SK-N-SH (cell line): ENCODE measurements around the gene CLPTM1L. TPM values are rescaled to one million over a fixed set of nuclear protein-coding genes. Genes with fewer than 3 reads are reported as not detected.

ENCODE experiments used
- CTCF ChIA-PET: fragments of 300-600, 350-600 bp; formaldehyde crosslinking; extraction: SDS; loops from one replicate; lab custom pipeline; 2021; lab: Yijun Ruan, JAX
- POLR2A ChIA-PET: fragments of 350-600 bp; sonication (Branson Sonifier 250); formaldehyde crosslinking; extraction: SDS; loops from one replicate; lab custom pipeline; 2020; ENCODE audit warnings: antibody characterized with exemption, inconsistent platforms; lab: Yijun Ruan, JAX
- DNase-seq: peaks from one replicate; pipeline ENCODE4 v3.0.0; 2012
- H2AFZ ChIP-seq: fragments of 200-600 bp; sonication (generic); 2 replicates; pipeline ENCODE4 v1.8.1; 2016; ENCODE audit warnings: antibody characterized with exemption, mild to moderate bottlenecking, low read depth
- H3F3A ChIP-seq: fragments of 200-600 bp; sonication (generic); replicated peaks from 2 replicates; pipeline ENCODE3; 2016; ENCODE audit warnings: antibody characterized with exemption, mild to moderate bottlenecking; ENCODE audit not compliant: insufficient read depth
- H3K27ac ChIP-seq, 2 experiments: fragments of 200-500 bp in 1 of 2; fragments of 200-600 bp in 1 of 2; sonication (Bioruptor generic) in 1 of 2; sonication (generic), shearing (Covaris generic) in 1 of 2; 2 replicates each; pipeline versions ENCODE4 v1.5.1 to v1.6.1; 2014 to 2016; ENCODE audit warnings: low read depth in 2 of 2, inconsistent platforms in 1 of 2, low read length in 1 of 2, mild to moderate bottlenecking in 1 of 2, mixed read lengths in 1 of 2
- H3K27me3 ChIP-seq: fragments of 200-600 bp; sonication (generic), shearing (Covaris generic); 2 replicates; pipeline ENCODE4 v1.6.1; 2016; ENCODE audit warnings: mixed run types; ENCODE audit not compliant: insufficient read depth
- H3K36me3 ChIP-seq, 2 experiments: fragments of 200-500 bp in 1 of 2; fragments of 200-600 bp in 1 of 2; sonication (Bioruptor generic) in 1 of 2; sonication (generic) in 1 of 2; replicated peaks in 1 of 2; 2 replicates each; pipeline versions ENCODE3 to v1.5.1; 2014 to 2016; ENCODE audit warnings: low read length in 1 of 2, mild to moderate bottlenecking in 1 of 2; ENCODE audit not compliant: insufficient read depth in 2 of 2, control insufficient read depth in 1 of 2
- H3K4me1 ChIP-seq, 2 experiments: fragments of 200-500 bp in 1 of 2; fragments of 200-600 bp in 1 of 2; sonication (Bioruptor generic) in 1 of 2; sonication (generic), shearing (Covaris generic) in 1 of 2; 2 replicates each; pipeline versions ENCODE4 v1.5.1 to v1.6.1; 2014 to 2016; ENCODE audit warnings: low read depth in 1 of 2, low read length in 1 of 2, mixed run types in 1 of 2; ENCODE audit not compliant: insufficient read depth in 2 of 2, control insufficient read depth in 1 of 2
- H3K4me2 ChIP-seq: fragments of 200-600 bp; sonication (generic), shearing (Covaris generic); 2 replicates; pipeline ENCODE4 v1.6.1; 2017; ENCODE audit warnings: mixed run types
- H3K4me3 ChIP-seq, 2 experiments: fragments of 200-500 bp in 1 of 2; fragments of 200-600 bp in 1 of 2; sonication (Bioruptor generic) in 1 of 2; sonication (generic), shearing (Covaris generic) in 1 of 2; 2 replicates each; pipeline versions ENCODE4 v1.5.1 to v1.8.1; 2014 to 2016; ENCODE audit warnings: low read depth in 2 of 2, inconsistent platforms in 1 of 2, low read length in 1 of 2, mild to moderate bottlenecking in 1 of 2, mixed read lengths in 1 of 2, moderate library complexity in 1 of 2
- H3K79me2 ChIP-seq: fragments of 200-600 bp; sonication (generic); 2 replicates; pipeline ENCODE4 v1.8.1; 2017; ENCODE audit warnings: mild to moderate bottlenecking; ENCODE audit not compliant: insufficient read depth
- H3K9ac ChIP-seq: fragments of 200-600 bp; sonication (generic); 2 replicates; pipeline ENCODE4 v1.6.1; 2017; ENCODE audit warnings: mixed run types
- H3K9me2 ChIP-seq: fragments of 200-600 bp; sonication (generic); 2 replicates; pipeline ENCODE4 v1.6.1; 2017; ENCODE audit warnings: mixed run types
- H3K9me3 ChIP-seq: fragments of 200-600 bp; sonication (generic); 2 replicates; pipeline ENCODE4 v1.6.1; 2017; ENCODE audit warnings: mixed run types, mild to moderate bottlenecking, moderate library complexity
- H4K20me1 ChIP-seq: fragments of 200-600 bp; sonication (generic); 2 replicates; pipeline ENCODE4 v1.6.1; 2017; ENCODE audit warnings: mild to moderate bottlenecking, mixed run types; ENCODE audit not compliant: insufficient read depth
- EP300 ChIP-seq, 2 experiments: IDR thresholded peaks; 2 replicates each; pipeline versions ENCODE4 v1.4.0 to v1.6.1; 2012; ENCODE audit warnings: borderline replicate concordance in 1 of 2, low read depth in 1 of 2, low read length in 1 of 2
- EZH2phosphoT487 ChIP-seq: fragments of 200-600 bp; sonication (generic); IDR thresholded peaks from 2 replicates; pipeline ENCODE4 v1.6.1; 2017; ENCODE audit warnings: low read depth, mixed run types, mild to moderate bottlenecking, antibody characterized with exemption, moderate library complexity, borderline replicate concordance
- FOXJ3 ChIP-seq: sonication (generic); formaldehyde crosslinking; IDR thresholded peaks from 2 replicates; pipeline ENCODE4 v1.5.1; 2020; ENCODE audit warnings: mild to moderate bottlenecking, missing genetic modification reagents
- GABPA ChIP-seq: IDR thresholded peaks from 2 replicates; pipeline ENCODE4 v1.4.0; 2012; ENCODE audit warnings: low read depth, mild to moderate bottlenecking
- MEF2A ChIP-seq: IDR thresholded peaks from 2 replicates; pipeline ENCODE4 v1.4.0; 2012; ENCODE audit warnings: low read depth, borderline replicate concordance
- MXI1 ChIP-seq: IDR thresholded peaks from 2 replicates; pipeline ENCODE4 v1.6.1; 2012; ENCODE audit warnings: mild to moderate bottlenecking, low read depth, low read length, improper control_type of control experiment
- NRF1 ChIP-seq: IDR thresholded peaks from 2 replicates; pipeline ENCODE4 v1.6.1; 2012; ENCODE audit warnings: low read depth, mild to moderate bottlenecking, low read length
- POLR2AphosphoS5 ChIP-seq: IDR thresholded peaks from 2 replicates; pipeline ENCODE4 v1.6.1; 2012; ENCODE audit warnings: low read depth, low read length
- RFX5 ChIP-seq: IDR thresholded peaks from 2 replicates; pipeline ENCODE4 v1.6.1; 2012; ENCODE audit warnings: mild to moderate bottlenecking, improper control_type of control experiment, low read length
- RXRA ChIP-seq: IDR thresholded peaks from 2 replicates; pipeline ENCODE4 v1.4.0; 2012; ENCODE audit warnings: low read depth, mild to moderate bottlenecking, borderline replicate concordance
- SMC3 ChIP-seq: IDR thresholded peaks from 2 replicates; pipeline ENCODE4 v1.6.1; 2012; ENCODE audit warnings: low read depth, low read length, improper control_type of control experiment
- TCF12 ChIP-seq: IDR thresholded peaks from 2 replicates; pipeline ENCODE4 v1.4.0; 2012
- TEAD4 ChIP-seq: IDR thresholded peaks from 2 replicates; pipeline ENCODE4 v1.4.0; 2012; ENCODE audit warnings: mild to moderate bottlenecking, borderline replicate concordance; ENCODE audit not compliant: insufficient read depth
- YY1 ChIP-seq: IDR thresholded peaks from 2 replicates; pipeline ENCODE4 v1.4.0; 2012; ENCODE audit warnings: low read depth, mild to moderate bottlenecking
- WGBS: methylation state at CpG from one replicate; pipeline ENCODE4 v1.1.6; 2017; ENCODE audit warnings: low lambda C conversion rate; 5-methylcytosine and 5-hydroxymethylcytosine counted together
- polyA plus RNA-seq, 3 experiments: library from polyadenylated mRNA; depleted of rRNA; stranded (reverse); fragments of >200 nt; gene quantifications; 2 replicates each; pipeline ENCODE4 v1.2.3, GENCODE V29; 2012
- TF ChIP-seq, protein P1 (sequence below): IDR thresholded peaks from 2 replicates; pipeline ENCODE4 v1.4.0; 2012; ENCODE audit warnings: low read depth, borderline replicate concordance
- TF ChIP-seq, protein P2 (sequence below): IDR thresholded peaks from 2 replicates; pipeline ENCODE4 v1.4.0; 2012; ENCODE audit warnings: low read depth, borderline replicate concordance
- TF ChIP-seq, protein P3 (sequence below): IDR thresholded peaks from 2 replicates; pipeline ENCODE4 v1.4.0; 2012; ENCODE audit warnings: low read depth

The CLPTM1L gene
- polyA plus RNA-seq, 1 of the 3 experiments (the other 2 are of a cell fraction): 202 TPM

DNA sequence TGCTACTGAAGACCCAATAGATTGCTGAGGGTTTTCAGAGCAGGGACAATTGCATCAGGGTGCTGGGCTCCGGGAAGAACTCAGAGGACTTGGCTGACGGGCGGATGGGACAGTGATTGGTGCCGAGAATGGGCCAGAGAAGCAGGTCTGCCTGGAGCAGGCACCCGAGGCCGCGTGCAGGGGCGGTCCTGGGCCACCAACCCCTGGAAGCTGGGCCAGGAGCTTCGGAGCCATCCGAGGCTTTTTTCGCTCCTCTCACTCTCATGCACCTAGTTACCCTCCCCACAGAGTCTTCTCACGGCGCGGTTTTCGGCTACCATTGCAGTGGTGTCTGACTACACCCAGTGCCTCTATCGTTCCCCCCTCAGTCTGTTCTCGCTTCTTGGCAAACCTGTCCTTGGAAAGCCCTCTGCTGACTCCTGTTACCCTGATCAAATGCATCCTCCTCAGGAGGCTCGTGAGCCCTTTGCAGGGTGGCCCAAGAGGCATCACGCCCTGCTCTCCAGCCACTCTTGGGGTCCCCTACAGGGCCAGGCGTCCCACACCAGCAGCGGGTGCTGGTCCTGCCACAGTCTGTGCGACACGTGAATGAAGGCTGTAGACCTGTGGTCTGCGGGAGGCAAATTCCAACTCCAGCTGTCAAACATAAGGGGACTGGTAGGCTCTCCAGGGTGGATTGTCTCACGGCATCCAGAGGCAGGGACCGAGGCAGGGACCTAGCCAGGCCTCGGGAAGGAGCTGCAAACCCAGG, 1.2 kb upstream of the CLPTM1L start (continued):
- TF ChIP-seq EZH2phosphoT487 (no peak), TEAD4 (no peak), MEF2A (no peak)
- TF ChIP-seq, protein P1, sequence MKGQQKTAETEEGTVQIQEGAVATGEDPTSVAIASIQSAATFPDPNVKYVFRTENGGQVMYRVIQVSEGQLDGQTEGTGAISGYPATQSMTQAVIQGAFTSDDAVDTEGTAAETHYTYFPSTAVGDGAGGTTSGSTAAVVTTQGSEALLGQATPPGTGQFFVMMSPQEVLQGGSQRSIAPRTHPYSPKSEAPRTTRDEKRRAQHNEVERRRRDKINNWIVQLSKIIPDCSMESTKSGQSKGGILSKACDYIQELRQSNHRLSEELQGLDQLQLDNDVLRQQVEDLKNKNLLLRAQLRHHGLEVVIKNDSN: no peak

DNA sequence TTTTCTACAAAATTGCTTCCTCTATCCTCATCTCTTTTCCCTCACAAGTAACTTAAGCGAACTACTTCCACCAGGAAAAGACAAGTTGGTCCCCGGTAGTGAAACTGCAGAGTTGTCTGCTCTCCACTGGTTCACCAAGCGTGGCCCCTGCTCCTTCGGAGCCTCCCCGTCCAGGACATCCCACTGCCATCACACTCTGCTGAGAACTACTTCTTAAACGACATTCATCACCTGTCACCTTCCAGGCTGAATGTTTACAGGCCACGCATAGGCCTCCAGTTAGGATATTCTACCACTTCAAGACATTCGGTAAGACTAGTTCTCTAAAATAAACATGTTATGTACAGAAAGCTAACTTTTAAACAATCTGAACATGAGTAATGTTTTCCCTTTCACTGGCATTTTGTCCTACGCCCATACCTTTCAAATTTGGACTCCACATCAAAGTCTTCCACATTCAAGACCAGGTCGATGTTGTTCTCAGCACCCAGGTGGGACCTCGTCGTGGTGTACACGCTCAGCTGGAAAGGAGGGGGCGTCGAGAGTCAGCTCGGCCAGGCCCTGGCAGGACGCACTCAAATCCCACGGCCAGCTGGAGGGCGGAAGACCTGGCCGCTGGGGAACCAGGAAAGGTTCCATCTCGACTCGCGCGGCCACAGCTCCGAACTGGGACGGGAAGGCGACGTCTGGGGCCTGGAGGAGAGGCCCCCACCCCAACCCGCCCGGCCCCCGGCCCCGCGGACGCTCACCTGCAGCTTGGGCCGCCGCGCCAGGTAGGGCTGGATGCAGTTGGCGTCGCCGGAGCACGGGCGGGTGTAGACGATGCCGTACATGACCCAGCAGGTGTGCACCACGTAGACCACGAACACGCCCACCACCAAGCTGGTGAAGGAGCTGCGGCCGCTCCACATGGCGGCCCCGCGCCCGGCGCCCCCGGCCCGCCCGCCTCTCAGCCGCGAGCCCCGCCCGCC, 683 bp downstream of the CLPTM1L start:
- H3K4me2 ChIP-seq: peak overlapping the region; percentile 76
- no peaks in the 10 kb centered on the region for H3F3A ChIP-seq
- ChIA-PET POLR2A (interaction anchor here (0.7 to 1.2 kb wide), 2 partner anchors 42 to 124 kb away, joined by 3 read pairs; no protein-coding TSS in a partner anchor), CTCF (interaction anchor here (0.8 to 1.5 kb wide), 4 partner anchors 14 to 301 kb away, joined by 3 to 5 read pairs (median 4); no protein-coding TSS in a partner anchor)
- H3K36me3 ChIP-seq: peaks cover 12 to 31% of the 10 kb centered on the region in 2 experiments
- WGBS: 16% methylated on average over 17 of the region's 61 CpGs
- H3K4me1 ChIP-seq: peaks cover 0 to 18% of the 10 kb centered on the region in 2 experiments; a peak in 2 of 4 replicates
- 0 out of 2 replicates have a peak overlapping the region, but pooled peaks have one; percentile 24 for H2AFZ ChIP-seq
- no peak for TF ChIP-seq POLR2AphosphoS5
- peak; percentile 38; the same call in 1 of the 2 replicates for TF ChIP-seq MXI1
- peak overlapping the region in 1 of 2 experiments; percentile 64; a peak in 1 of 4 replicates for H3K27ac ChIP-seq
- H4K20me1 ChIP-seq: no peaks in the 10 kb centered on the region; the same call in 1 of the 2 replicates
- H3K9me3 ChIP-seq: no peaks in the 10 kb centered on the region
- peak overlapping the region; percentile 46; the same call in 1 of the 2 replicates for H3K9ac ChIP-seq
- no peaks in the 10 kb centered on the region for H3K27me3 ChIP-seq
- H3K4me3 ChIP-seq: peak overlapping the region; percentile 76 to 98
- peak; percentile 66 for DNase-seq
- H3K79me2 ChIP-seq: peaks cover 46% of the 10 kb centered on the region
- no peaks in the 10 kb centered on the region for H3K9me2 ChIP-seq

DNA sequence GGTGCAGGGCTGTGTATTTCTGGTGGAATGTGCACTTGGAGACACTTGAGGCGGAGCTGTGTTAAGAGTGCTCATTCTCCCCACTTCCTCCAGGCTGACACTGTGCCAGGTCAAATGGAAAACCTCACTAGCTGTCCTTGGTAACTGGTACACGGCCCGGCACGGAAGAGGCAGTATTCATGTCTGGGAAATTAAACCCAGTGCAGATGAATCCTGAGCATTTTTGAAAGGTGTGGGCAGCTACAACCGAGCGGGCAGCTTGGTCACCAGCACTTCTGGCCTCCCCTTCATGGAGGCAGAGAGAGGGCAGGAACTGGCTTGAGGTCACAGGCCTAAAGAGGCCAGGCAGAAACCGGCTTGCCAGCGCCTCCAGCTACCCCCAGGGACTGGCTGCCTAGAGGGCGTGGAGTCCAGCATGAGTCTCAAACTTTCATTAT, 1.6 kb downstream of the CLPTM1L start:
- Histone ChIP-seq H3K36me3 (peaks cover 14 to 39% of the 10 kb centered on the region in 2 experiments), H3K4me3 (peak overlapping the region in 1 of 2 experiments; percentile 98; a peak in 3 of 4 replicates), H3K4me2 (peak overlapping the region; percentile 76), H3K27ac (no peak overlapping the region; a peak in 1 of 4 replicates), H4K20me1 (no peaks in the 10 kb centered on the region; the same call in 1 of the 2 replicates), H3K9me3 (no peaks in the 10 kb centered on the region), H3K4me1 (peaks cover 0 to 18% of the 10 kb centered on the region in 2 experiments; a peak in 2 of 4 replicates), H3K79me2 (peaks cover 46% of the 10 kb centered on the region), H3K27me3 (no peaks in the 10 kb centered on the region), H2AFZ (no peak overlapping the region), H3K9ac (peak overlapping the region; percentile 13; the same call in 1 of the 2 replicates), H3K9me2 (no peaks in the 10 kb centered on the region), H3F3A (no peaks in the 10 kb centered on the region)
- 82% methylated on average over 8 of the region's 9 CpGs for WGBS
- ChIA-PET POLR2A (no interaction called here), CTCF (no interaction called here)
- DNase-seq: no peak
- TF ChIP-seq FOXJ3 (CRISPR knock-in tag) (no peak), NRF1 (no peak), RFX5 (no peak), GABPA (no peak), TCF12 (no peak), TEAD4 (no peak), SMC3 (no peak), EP300 (IDR thresholded peaks at IDR 0.05; ENCODE audit: borderline replicate concordance in 1 of 2, low read depth in 1 of 2, low read length in 1 of 2) (no peak), YY1 (no peak), RXRA (no peak)
- TF ChIP-seq, protein P2, sequence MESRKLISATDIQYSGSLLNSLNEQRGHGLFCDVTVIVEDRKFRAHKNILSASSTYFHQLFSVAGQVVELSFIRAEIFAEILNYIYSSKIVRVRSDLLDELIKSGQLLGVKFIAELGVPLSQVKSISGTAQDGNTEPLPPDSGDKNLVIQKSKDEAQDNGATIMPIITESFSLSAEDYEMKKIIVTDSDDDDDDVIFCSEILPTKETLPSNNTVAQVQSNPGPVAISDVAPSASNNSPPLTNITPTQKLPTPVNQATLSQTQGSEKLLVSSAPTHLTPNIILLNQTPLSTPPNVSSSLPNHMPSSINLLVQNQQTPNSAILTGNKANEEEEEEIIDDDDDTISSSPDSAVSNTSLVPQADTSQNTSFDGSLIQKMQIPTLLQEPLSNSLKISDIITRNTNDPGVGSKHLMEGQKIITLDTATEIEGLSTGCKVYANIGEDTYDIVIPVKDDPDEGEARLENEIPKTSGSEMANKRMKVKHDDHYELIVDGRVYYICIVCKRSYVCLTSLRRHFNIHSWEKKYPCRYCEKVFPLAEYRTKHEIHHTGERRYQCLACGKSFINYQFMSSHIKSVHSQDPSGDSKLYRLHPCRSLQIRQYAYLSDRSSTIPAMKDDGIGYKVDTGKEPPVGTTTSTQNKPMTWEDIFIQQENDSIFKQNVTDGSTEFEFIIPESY: no peak
- TF ChIP-seq, protein P3, sequence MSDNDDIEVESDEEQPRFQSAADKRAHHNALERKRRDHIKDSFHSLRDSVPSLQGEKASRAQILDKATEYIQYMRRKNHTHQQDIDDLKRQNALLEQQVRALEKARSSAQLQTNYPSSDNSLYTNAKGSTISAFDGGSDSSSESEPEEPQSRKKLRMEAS: no peak
- TF ChIP-seq, protein P1: no peak
